ENCODE data around the gene EXOG. TPM values are rescaled to one million over a fixed set of nuclear protein-coding genes. Genes with fewer than 3 reads are reported as not detected.
A peak's percentile ranks its signal among the peaks of the same experiment; 100 is the strongest.

The EXOG gene
- total and polyA plus RNA-seq, 2 of the 13 experiments (the other 11 are each of a cell fraction or from before 2014, with no cell fraction given) = 5.5 to 9.5 TPM

DNA sequence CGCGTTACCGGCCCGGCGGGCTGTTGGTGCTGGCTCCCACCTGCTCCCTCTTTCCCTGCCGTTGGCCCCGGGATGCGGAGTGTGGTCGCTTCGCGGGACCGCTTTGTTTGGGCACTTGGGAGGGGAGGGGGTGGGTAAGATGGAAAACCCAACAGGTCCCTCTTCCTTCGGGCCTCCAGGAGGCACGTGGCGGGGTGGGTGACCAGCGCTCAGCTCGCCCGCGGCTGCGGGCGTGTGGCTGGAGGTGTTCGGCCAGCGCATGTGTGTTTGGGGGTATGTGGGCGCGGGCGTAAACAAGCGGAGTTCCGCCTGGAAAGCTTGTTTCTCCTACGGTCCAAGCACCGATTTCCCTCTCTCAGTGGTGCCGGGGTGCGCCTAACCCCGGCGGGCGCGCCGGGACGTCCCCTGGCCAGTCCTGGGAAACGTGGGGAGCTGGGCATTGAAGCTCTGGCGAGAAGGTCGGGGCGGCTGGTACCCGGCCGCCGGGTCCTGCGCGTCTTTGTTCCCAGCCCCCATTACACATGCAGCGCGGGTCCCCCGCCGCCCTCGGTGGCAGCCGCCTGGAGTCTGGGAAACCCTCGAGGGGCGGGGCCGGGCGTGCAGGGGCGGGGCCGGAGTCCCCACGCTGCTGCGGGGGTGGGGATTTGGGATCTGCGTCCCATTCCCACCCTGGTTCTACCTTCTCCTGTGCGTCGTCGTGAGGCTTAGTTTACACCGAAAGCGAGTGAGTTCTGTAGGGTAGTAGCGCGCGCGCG, 41.1 kb upstream of the EXOG start (continued):
- TF ChIP-seq, protein P1, sequence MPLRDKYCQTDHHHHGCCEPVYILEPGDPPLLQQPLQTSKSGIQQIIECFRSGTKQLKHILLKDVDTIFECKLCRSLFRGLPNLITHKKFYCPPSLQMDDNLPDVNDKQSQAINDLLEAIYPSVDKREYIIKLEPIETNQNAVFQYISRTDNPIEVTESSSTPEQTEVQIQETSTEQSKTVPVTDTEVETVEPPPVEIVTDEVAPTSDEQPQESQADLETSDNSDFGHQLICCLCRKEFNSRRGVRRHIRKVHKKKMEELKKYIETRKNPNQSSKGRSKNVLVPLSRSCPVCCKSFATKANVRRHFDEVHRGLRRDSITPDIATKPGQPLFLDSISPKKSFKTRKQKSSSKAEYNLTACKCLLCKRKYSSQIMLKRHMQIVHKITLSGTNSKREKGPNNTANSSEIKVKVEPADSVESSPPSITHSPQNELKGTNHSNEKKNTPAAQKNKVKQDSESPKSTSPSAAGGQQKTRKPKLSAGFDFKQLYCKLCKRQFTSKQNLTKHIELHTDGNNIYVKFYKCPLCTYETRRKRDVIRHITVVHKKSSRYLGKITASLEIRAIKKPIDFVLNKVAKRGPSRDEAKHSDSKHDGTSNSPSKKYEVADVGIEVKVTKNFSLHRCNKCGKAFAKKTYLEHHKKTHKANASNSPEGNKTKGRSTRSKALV (CRISPR knock-in tag; IDR thresholded peaks at IDR 0.05) = peak; percentile 89
- 0 out of 2 replicates have a peak, but pooled peaks have one; percentile 35 for TF ChIP-seq KDM4B (CRISPR knock-in tag; IDR thresholded peaks at IDR 0.05)
- TF ChIP-seq RARA (CRISPR knock-in tag; IDR thresholded peaks at IDR 0.05) = peak; percentile 26; the same call in 1 of the 2 replicates
- TF ChIP-seq, protein P2, sequence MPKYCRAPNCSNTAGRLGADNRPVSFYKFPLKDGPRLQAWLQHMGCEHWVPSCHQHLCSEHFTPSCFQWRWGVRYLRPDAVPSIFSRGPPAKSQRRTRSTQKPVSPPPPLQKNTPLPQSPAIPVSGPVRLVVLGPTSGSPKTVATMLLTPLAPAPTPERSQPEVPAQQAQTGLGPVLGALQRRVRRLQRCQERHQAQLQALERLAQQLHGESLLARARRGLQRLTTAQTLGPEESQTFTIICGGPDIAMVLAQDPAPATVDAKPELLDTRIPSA (CRISPR knock-in tag; IDR thresholded peaks at IDR 0.05; ENCODE audit: borderline replicate concordance) = 0 out of 2 replicates have a peak, but pooled peaks have one; percentile 34
- TF ChIP-seq ZBTB7B (CRISPR knock-in tag; IDR thresholded peaks at IDR 0.05) = peak; percentile 16; the same call in 1 of the 2 replicates
- TF ChIP-seq, protein P3, sequence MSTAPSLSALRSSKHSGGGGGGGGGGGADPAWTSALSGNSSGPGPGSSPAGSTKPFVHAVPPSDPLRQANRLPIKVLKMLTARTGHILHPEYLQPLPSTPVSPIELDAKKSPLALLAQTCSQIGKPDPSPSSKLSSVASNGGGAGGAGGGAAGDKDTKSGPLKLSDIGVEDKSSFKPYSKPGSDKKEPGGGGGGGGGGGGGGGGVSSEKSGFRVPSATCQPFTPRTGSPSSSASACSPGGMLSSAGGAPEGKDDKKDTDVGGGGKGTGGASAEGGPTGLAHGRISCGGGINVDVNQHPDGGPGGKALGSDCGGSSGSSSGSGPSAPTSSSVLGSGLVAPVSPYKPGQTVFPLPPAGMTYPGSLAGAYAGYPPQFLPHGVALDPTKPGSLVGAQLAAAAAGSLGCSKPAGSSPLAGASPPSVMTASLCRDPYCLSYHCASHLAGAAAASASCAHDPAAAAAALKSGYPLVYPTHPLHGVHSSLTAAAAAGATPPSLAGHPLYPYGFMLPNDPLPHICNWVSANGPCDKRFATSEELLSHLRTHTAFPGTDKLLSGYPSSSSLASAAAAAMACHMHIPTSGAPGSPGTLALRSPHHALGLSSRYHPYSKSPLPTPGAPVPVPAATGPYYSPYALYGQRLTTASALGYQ (CRISPR knock-in tag; IDR thresholded peaks at IDR 0.05) = 0 out of 2 replicates have a peak, but pooled peaks have one; percentile 3
- TF ChIP-seq SP4 (CRISPR knock-in tag; IDR thresholded peaks at IDR 0.05) = peak; percentile 42; the same call in 1 of the 2 replicates
- TF ChIP-seq SOX13 (IDR thresholded peaks at IDR 0.05) = no peak
- TF ChIP-seq SOX13 (CRISPR knock-in tag; conservative IDR thresholded peaks at IDR 0.05 in 1 of 2, IDR thresholded peaks at IDR 0.05 in 1 of 2) = 0 out of 4 replicates have a peak, but pooled peaks of 1 of the 2 experiments have one; percentile 29
- TF ChIP-seq, protein P4, sequence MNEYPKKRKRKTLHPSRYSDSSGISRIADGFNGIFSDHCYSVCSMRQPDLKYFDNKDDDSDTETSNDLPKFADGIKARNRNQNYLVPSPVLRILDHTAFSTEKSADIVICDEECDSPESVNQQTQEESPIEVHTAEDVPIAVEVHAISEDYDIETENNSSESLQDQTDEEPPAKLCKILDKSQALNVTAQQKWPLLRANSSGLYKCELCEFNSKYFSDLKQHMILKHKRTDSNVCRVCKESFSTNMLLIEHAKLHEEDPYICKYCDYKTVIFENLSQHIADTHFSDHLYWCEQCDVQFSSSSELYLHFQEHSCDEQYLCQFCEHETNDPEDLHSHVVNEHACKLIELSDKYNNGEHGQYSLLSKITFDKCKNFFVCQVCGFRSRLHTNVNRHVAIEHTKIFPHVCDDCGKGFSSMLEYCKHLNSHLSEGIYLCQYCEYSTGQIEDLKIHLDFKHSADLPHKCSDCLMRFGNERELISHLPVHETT (CRISPR knock-in tag; conservative IDR thresholded peaks at IDR 0.05) = no peak
- peak; percentile 54; the same call in 1 of the 2 replicates for TF ChIP-seq ZNF501 (CRISPR knock-in tag; IDR thresholded peaks at IDR 0.05)
- TF ChIP-seq, protein P5, sequence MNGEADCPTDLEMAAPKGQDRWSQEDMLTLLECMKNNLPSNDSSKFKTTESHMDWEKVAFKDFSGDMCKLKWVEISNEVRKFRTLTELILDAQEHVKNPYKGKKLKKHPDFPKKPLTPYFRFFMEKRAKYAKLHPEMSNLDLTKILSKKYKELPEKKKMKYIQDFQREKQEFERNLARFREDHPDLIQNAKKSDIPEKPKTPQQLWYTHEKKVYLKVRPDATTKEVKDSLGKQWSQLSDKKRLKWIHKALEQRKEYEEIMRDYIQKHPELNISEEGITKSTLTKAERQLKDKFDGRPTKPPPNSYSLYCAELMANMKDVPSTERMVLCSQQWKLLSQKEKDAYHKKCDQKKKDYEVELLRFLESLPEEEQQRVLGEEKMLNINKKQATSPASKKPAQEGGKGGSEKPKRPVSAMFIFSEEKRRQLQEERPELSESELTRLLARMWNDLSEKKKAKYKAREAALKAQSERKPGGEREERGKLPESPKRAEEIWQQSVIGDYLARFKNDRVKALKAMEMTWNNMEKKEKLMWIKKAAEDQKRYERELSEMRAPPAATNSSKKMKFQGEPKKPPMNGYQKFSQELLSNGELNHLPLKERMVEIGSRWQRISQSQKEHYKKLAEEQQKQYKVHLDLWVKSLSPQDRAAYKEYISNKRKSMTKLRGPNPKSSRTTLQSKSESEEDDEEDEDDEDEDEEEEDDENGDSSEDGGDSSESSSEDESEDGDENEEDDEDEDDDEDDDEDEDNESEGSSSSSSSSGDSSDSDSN (CRISPR knock-in tag; IDR thresholded peaks at IDR 0.05) = peak; percentile 74
- 0 out of 2 replicates have a peak, but pooled peaks have one; percentile 26 for TF ChIP-seq ZNF205 (CRISPR knock-in tag; IDR thresholded peaks at IDR 0.05)
- peak; percentile 33; the same call in 1 of the 2 replicates for TF ChIP-seq SIX1 (CRISPR knock-in tag; IDR thresholded peaks at IDR 0.05; ENCODE audit: borderline replicate concordance)
- no peak for TF ChIP-seq MAZ (IDR thresholded peaks at IDR 0.05; ENCODE audit: borderline replicate concordance, low read depth, low read length)
- TF ChIP-seq MAZ (CRISPR knock-in tag; IDR thresholded peaks at IDR 0.05; ENCODE audit: low read depth) = peak; percentile 78; the same call in 1 of the 2 replicates
- TF ChIP-seq PAWR (CRISPR knock-in tag; IDR thresholded peaks at IDR 0.05; ENCODE audit: borderline replicate concordance) = 0 out of 2 replicates have a peak, but pooled peaks have one; percentile 81
- no peak for TF ChIP-seq MEF2D (CRISPR knock-in tag; IDR thresholded peaks at IDR 0.05)
- TF ChIP-seq ZNF589 (CRISPR knock-in tag; conservative IDR thresholded peaks at IDR 0.05) = peak; percentile 61
- TF ChIP-seq KDM3A (CRISPR knock-in tag; IDR thresholded peaks at IDR 0.05; ENCODE audit: low read depth) = 0 out of 2 replicates have a peak, but pooled peaks have one; percentile 62
- TF ChIP-seq CBX5 (CRISPR knock-in tag; IDR thresholded peaks at IDR 0.05; ENCODE audit: borderline replicate concordance) = no peak
